HEK293 (cell line): ENCODE data around the gene ECHDC1.

Source experiments
- GLIS1 ChIP-seq: fragments of 450-650 bp; formaldehyde crosslinking; IDR thresholded peaks from 2 replicates; pipeline ENCODE4 v1.5.1; 2016; ENCODE audit warnings: missing biosample characterization, missing genetic modification characterization
- HOXA7 ChIP-seq: sonication (generic); formaldehyde crosslinking; IDR thresholded peaks from 2 replicates; pipeline ENCODE4 v1.8.1; 2022; ENCODE audit warnings: missing genetic modification reagents, borderline replicate concordance
- HOXD13 ChIP-seq: sonication (generic); formaldehyde crosslinking; IDR thresholded peaks from 2 replicates; pipeline ENCODE4 v1.8.0; 2022; ENCODE audit warnings: missing genetic modification reagents, borderline replicate concordance
- REPIN1 ChIP-seq: fragments of 450-650 bp; formaldehyde crosslinking; IDR thresholded peaks from 2 replicates; pipeline ENCODE4 v1.5.1; 2017; ENCODE audit warnings: missing biosample characterization, missing genetic modification characterization, low read depth
- SP3 ChIP-seq: fragments of 450-650 bp; formaldehyde crosslinking; IDR thresholded peaks from 2 replicates; pipeline ENCODE4 v1.5.1; 2016; ENCODE audit warnings: missing biosample characterization, missing genetic modification characterization
- SP7 ChIP-seq: fragments of 450-650 bp; formaldehyde crosslinking; IDR thresholded peaks from 2 replicates; pipeline ENCODE4 v1.5.1; 2016; ENCODE audit warnings: missing biosample characterization, missing genetic modification characterization
- ZBTB1 ChIP-seq: fragments of 450-650 bp; formaldehyde crosslinking; IDR thresholded peaks from 2 replicates; pipeline ENCODE4 v1.5.1; 2016; ENCODE audit warnings: missing biosample characterization, missing genetic modification characterization
- ZBTB20 ChIP-seq: fragments of 450-650 bp; formaldehyde crosslinking; IDR thresholded peaks from 2 replicates; pipeline ENCODE4 v1.5.1; 2016; ENCODE audit warnings: missing biosample characterization, missing genetic modification characterization
- ZBTB7A ChIP-seq: fragments of 450-650 bp; formaldehyde crosslinking; IDR thresholded peaks from 2 replicates; pipeline ENCODE4 v1.5.1; 2016; ENCODE audit warnings: low read depth, missing biosample characterization, missing genetic modification characterization
- ZIC2 ChIP-seq: fragments of 450-650 bp; formaldehyde crosslinking; IDR thresholded peaks from 2 replicates; pipeline ENCODE4 v1.5.1; 2016; ENCODE audit warnings: missing biosample characterization, missing genetic modification characterization
- ZNF138 ChIP-seq: fragments of 450-650 bp; formaldehyde crosslinking; IDR thresholded peaks from 2 replicates; pipeline ENCODE4 v1.5.1; 2016; ENCODE audit warnings: missing biosample characterization, missing genetic modification characterization, borderline replicate concordance
- ZNF19 ChIP-seq: fragments of 450-650 bp; formaldehyde crosslinking; IDR thresholded peaks from 2 replicates; pipeline ENCODE4; 2016; ENCODE audit warnings: missing biosample characterization, missing genetic modification characterization, low read depth
- ZNF211 ChIP-seq: fragments of 450-650 bp; formaldehyde crosslinking; IDR thresholded peaks from 2 replicates; pipeline ENCODE4 v1.5.1; 2016; ENCODE audit warnings: low read depth, missing biosample characterization, missing genetic modification characterization
- ZNF239 ChIP-seq: fragments of 450-650 bp; formaldehyde crosslinking; IDR thresholded peaks from 2 replicates; pipeline ENCODE4 v1.5.1; 2016; ENCODE audit warnings: missing biosample characterization, missing genetic modification characterization
- ZNF341 ChIP-seq: fragments of 450-650 bp; formaldehyde crosslinking; IDR thresholded peaks from 2 replicates; pipeline ENCODE4; 2016; ENCODE audit warnings: low read depth, missing biosample characterization, missing genetic modification characterization
- ZNF391 ChIP-seq: fragments of 450-650 bp; formaldehyde crosslinking; IDR thresholded peaks from 2 replicates; pipeline ENCODE4 v1.5.1; 2016; ENCODE audit warnings: low read depth, missing biosample characterization, missing genetic modification characterization, borderline replicate concordance
- ZNF610 ChIP-seq: fragments of 450-650 bp; formaldehyde crosslinking; IDR thresholded peaks from 2 replicates; pipeline ENCODE4 v1.5.1; 2016; ENCODE audit warnings: missing biosample characterization, missing genetic modification characterization, borderline replicate concordance
- ZNF621 ChIP-seq: fragments of 450-650 bp; formaldehyde crosslinking; IDR thresholded peaks from 2 replicates; pipeline ENCODE4 v1.5.1; 2017; ENCODE audit warnings: missing biosample characterization, missing genetic modification characterization
- ZNF658 ChIP-seq: fragments of 450-650 bp; formaldehyde crosslinking; IDR thresholded peaks from 2 replicates; pipeline ENCODE4; 2016; ENCODE audit warnings: missing biosample characterization, missing genetic modification characterization
- ZNF701 ChIP-seq: fragments of 450-650 bp; formaldehyde crosslinking; IDR thresholded peaks from 2 replicates; pipeline ENCODE4 v1.5.1; 2016; ENCODE audit warnings: missing biosample characterization, missing genetic modification characterization
- ZNF768 ChIP-seq: fragments of 450-650 bp; formaldehyde crosslinking; IDR thresholded peaks from 2 replicates; pipeline ENCODE4 v1.5.1; 2018; ENCODE audit warnings: missing biosample characterization, mild to moderate bottlenecking, missing genetic modification characterization
- ZSCAN30 ChIP-seq: fragments of 450-650 bp; IDR thresholded peaks from 2 replicates; pipeline ENCODE4 v1.5.1; 2018; ENCODE audit warnings: missing biosample characterization, mild to moderate bottlenecking, missing genetic modification characterization, moderate library complexity
- TF ChIP-seq, protein P1 (sequence below): fragments of 450-650 bp; IDR thresholded peaks from 2 replicates; pipeline ENCODE4 v1.5.1; 2018; ENCODE audit warnings: missing biosample characterization, mild to moderate bottlenecking, missing genetic modification characterization
- TF ChIP-seq, protein P2 (sequence below): fragments of 450-650 bp; formaldehyde crosslinking; conservative IDR thresholded peaks from 2 replicates; pipeline ENCODE4 v1.5.1; 2016; ENCODE audit warnings: low read depth, missing biosample characterization, missing genetic modification characterization
- TF ChIP-seq, protein P3 (sequence below): fragments of 450-650 bp; formaldehyde crosslinking; IDR thresholded peaks from 2 replicates; pipeline ENCODE4 v1.5.1; 2016; ENCODE audit warnings: missing biosample characterization, missing genetic modification characterization
- TF ChIP-seq, protein P4 (sequence below): fragments of 450-650 bp; formaldehyde crosslinking; IDR thresholded peaks from 2 replicates; pipeline ENCODE4 v1.5.1; 2016; ENCODE audit warnings: missing biosample characterization, missing genetic modification characterization, low read depth
- TF ChIP-seq, protein P5 (sequence below): fragments of 450-650 bp; formaldehyde crosslinking; IDR thresholded peaks from 2 replicates; pipeline ENCODE4 v1.5.1; 2016; ENCODE audit warnings: missing biosample characterization, missing genetic modification characterization

Gene ECHDC1

DNA sequence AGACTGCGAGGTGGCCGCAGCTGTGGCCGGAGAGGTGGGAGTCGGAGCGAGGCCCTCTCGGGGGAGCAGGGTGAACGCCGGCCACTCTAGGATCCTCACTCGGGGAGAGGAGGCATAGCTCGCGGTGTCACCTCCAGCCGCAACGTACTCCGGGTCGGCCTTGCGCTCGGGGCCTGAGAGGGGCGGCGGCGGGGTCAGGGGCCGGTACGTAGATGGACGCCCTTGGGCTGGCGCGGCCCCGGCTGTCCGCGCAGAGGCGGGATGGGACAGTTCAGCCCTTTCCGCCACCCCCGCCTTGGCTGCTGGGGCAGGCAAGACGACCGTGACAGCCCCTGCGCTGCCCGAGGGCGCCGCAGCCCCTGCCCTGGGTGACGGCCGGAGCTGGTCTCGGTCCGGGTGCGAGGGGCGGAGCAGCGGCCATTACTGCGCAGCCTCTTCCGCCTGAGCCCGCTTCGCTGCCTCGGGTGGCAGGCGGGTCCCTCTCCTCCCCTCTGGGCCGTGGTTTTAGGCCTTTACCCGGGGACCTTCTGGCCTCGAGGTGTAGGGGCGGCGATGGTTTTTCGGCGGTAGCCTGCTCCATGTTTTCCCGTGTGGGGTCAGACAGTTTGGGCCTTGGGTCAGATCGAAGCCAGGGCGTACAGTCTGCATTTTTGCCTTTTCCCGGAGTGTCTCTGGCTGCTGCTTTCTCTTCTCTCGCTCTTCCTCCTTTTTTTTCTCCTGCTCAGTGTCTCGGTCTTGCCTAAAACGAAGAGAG, 76.3 kb downstream of the ECHDC1 start (continued):
- TF ChIP-seq HOXD13 (CRISPR knock-in tag), result peak; percentile 73; the same call in 1 of the 2 replicates
- TF ChIP-seq ZNF658 (tag by site-specific recombination), result no peak
- TF ChIP-seq, protein P1, sequence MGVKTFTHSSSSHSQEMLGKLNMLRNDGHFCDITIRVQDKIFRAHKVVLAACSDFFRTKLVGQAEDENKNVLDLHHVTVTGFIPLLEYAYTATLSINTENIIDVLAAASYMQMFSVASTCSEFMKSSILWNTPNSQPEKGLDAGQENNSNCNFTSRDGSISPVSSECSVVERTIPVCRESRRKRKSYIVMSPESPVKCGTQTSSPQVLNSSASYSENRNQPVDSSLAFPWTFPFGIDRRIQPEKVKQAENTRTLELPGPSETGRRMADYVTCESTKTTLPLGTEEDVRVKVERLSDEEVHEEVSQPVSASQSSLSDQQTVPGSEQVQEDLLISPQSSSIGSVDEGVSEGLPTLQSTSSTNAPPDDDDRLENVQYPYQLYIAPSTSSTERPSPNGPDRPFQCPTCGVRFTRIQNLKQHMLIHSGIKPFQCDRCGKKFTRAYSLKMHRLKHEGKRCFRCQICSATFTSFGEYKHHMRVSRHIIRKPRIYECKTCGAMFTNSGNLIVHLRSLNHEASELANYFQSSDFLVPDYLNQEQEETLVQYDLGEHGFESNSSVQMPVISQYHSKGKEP (tag by site-specific recombination), result no peak
- TF ChIP-seq ZNF621 (tag by site-specific recombination), result no peak
- TF ChIP-seq ZNF19 (tag by site-specific recombination), result no peak
- TF ChIP-seq, protein P2, sequence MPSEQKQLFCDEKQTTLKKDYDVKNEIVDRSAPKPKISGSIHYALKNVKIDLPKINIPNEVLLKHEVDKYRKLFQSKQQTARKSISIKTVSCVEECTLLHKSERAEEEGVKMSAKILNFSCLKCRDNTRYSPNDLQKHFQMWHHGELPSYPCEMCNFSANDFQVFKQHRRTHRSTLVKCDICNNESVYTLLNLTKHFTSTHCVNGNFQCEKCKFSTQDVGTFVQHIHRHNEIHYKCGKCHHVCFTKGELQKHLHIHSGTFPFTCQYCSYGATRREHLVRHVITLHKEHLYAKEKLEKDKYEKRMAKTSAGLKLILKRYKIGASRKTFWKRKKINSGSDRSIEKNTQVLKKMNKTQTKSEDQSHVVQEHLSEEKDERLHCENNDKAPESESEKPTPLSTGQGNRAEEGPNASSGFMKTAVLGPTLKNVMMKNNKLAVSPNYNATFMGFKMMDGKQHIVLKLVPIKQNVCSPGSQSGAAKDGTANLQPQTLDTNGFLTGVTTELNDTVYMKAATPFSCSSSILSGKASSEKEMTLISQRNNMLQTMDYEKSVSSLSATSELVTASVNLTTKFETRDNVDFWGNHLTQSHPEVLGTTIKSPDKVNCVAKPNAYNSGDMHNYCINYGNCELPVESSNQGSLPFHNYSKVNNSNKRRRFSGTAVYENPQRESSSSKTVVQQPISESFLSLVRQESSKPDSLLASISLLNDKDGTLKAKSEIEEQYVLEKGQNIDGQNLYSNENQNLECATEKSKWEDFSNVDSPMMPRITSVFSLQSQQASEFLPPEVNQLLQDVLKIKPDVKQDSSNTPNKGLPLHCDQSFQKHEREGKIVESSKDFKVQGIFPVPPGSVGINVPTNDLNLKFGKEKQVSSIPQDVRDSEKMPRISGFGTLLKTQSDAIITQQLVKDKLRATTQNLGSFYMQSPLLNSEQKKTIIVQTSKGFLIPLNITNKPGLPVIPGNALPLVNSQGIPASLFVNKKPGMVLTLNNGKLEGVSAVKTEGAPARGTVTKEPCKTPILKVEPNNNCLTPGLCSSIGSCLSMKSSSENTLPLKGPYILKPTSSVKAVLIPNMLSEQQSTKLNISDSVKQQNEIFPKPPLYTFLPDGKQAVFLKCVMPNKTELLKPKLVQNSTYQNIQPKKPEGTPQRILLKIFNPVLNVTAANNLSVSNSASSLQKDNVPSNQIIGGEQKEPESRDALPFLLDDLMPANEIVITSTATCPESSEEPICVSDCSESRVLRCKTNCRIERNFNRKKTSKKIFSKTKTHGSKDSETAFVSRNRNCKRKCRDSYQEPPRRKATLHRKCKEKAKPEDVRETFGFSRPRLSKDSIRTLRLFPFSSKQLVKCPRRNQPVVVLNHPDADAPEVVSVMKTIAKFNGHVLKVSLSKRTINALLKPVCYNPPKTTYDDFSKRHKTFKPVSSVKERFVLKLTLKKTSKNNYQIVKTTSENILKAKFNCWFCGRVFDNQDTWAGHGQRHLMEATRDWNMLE, result no peak
- no peak for TF ChIP-seq ZNF768 (tag by site-specific recombination)
- no peak for TF ChIP-seq ZIC2 (tag by site-specific recombination)
- TF ChIP-seq, protein P3, sequence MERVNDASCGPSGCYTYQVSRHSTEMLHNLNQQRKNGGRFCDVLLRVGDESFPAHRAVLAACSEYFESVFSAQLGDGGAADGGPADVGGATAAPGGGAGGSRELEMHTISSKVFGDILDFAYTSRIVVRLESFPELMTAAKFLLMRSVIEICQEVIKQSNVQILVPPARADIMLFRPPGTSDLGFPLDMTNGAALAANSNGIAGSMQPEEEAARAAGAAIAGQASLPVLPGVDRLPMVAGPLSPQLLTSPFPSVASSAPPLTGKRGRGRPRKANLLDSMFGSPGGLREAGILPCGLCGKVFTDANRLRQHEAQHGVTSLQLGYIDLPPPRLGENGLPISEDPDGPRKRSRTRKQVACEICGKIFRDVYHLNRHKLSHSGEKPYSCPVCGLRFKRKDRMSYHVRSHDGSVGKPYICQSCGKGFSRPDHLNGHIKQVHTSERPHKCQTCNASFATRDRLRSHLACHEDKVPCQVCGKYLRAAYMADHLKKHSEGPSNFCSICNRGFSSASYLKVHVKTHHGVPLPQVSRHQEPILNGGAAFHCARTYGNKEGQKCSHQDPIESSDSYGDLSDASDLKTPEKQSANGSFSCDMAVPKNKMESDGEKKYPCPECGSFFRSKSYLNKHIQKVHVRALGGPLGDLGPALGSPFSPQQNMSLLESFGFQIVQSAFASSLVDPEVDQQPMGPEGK (tag by site-specific recombination), result peak; percentile 42
- no peak for TF ChIP-seq REPIN1 (tag by site-specific recombination)
- TF ChIP-seq ZNF239 (tag by site-specific recombination), result no peak
- TF ChIP-seq ZNF341 (tag by site-specific recombination), result peak; percentile 61
- TF ChIP-seq, protein P4, sequence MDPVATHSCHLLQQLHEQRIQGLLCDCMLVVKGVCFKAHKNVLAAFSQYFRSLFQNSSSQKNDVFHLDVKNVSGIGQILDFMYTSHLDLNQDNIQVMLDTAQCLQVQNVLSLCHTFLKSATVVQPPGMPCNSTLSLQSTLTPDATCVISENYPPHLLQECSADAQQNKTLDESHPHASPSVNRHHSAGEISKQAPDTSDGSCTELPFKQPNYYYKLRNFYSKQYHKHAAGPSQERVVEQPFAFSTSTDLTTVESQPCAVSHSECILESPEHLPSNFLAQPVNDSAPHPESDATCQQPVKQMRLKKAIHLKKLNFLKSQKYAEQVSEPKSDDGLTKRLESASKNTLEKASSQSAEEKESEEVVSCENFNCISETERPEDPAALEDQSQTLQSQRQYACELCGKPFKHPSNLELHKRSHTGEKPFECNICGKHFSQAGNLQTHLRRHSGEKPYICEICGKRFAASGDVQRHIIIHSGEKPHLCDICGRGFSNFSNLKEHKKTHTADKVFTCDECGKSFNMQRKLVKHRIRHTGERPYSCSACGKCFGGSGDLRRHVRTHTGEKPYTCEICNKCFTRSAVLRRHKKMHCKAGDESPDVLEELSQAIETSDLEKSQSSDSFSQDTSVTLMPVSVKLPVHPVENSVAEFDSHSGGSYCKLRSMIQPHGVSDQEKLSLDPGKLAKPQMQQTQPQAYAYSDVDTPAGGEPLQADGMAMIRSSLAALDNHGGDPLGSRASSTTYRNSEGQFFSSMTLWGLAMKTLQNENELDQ, result no peak
- no peak for TF ChIP-seq ZNF211 (tag by site-specific recombination)
- no peak for TF ChIP-seq HOXA7
- no peak for TF ChIP-seq ZNF138 (tag by site-specific recombination)
- TF ChIP-seq, protein P5, sequence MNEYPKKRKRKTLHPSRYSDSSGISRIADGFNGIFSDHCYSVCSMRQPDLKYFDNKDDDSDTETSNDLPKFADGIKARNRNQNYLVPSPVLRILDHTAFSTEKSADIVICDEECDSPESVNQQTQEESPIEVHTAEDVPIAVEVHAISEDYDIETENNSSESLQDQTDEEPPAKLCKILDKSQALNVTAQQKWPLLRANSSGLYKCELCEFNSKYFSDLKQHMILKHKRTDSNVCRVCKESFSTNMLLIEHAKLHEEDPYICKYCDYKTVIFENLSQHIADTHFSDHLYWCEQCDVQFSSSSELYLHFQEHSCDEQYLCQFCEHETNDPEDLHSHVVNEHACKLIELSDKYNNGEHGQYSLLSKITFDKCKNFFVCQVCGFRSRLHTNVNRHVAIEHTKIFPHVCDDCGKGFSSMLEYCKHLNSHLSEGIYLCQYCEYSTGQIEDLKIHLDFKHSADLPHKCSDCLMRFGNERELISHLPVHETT (tag by site-specific recombination), result no peak
- TF ChIP-seq ZBTB7A (tag by site-specific recombination), result no peak
- no peak for TF ChIP-seq ZBTB1 (tag by site-specific recombination)
- TF ChIP-seq SP7 (tag by site-specific recombination), result 0 out of 2 replicates have a peak, but pooled peaks have one; percentile 8
- peak; percentile 18; the same call in 1 of the 2 replicates for TF ChIP-seq ZSCAN30 (tag by site-specific recombination)
- no peak for TF ChIP-seq ZNF610
- no peak for TF ChIP-seq GLIS1 (tag by site-specific recombination)
- no peak for TF ChIP-seq ZNF701 (tag by site-specific recombination)
- TF ChIP-seq ZBTB20 (tag by site-specific recombination), result peak; percentile 77; the same call in 1 of the 2 replicates
- TF ChIP-seq ZNF391 (tag by site-specific recombination), result no peak
- peak; percentile 56 for TF ChIP-seq SP3 (tag by site-specific recombination)
